Measurements from ENCODE around the gene STX4. TPM values are rescaled to one million over a fixed set of nuclear protein-coding genes. Genes with fewer than 3 reads are reported as not detected.
A peak's percentile ranks its signal among the peaks of the same experiment; 100 is the strongest.

The STX4 gene
- total RNA-seq, 4 donors from 2014 or later = 14.9 to 24.3 (median 21.4) TPM

DNA sequence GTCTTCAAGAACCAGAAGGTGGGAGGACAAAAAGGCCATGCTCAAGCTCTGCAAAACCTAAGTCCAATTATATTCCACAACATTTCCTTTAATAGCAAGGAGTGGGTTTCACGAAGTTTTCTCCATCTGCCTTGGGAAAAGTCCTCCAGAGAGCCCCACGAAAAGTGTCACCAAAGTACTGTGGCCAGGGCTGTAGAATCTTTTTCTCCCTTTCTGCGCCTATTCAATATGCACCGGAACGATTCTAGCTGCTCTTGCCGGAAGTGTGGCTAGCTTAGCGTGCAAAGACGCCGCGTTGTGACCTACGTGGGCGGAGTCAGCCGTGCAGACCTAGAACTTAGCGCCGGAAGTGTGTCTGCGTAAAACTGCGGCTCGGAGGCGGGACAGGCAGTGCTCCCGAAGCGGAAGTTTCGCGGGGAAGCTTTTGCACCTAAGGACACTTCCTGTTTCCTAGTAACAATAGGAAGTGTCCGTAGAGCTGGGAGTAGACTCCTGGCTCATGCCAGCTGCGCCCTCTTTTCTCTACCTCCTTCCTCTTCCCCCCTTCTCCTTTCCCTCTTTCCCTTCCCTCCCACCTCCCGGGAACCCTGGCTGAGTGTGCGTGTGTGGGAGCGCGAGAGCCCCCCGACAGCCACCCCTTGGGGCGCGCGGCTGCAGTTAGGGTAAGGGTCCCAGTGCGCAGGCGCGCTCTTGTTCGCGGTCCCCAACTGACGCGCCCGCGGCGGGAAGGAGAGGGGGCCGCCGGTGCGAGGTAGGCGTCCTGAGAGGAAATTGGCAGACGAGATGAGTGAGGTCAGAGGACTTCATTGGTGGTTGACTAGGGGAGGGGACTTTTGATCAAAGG lies 40.8 kb downstream of the STX4 start, which contains the start of the genes ZNF646 and ZNF668:
Gene ZNF646 (plus strand): TSS at position 453 of the 844 bp plus-strand sequence. CDS start 1,903 bp downstream, outside the sequence.
Gene ZNF668 (minus strand): TSS at position 271 of the 844 bp plus-strand sequence. CDS start 9,781 bp downstream, outside the sequence.
- TF ChIP-seq, protein P1, sequence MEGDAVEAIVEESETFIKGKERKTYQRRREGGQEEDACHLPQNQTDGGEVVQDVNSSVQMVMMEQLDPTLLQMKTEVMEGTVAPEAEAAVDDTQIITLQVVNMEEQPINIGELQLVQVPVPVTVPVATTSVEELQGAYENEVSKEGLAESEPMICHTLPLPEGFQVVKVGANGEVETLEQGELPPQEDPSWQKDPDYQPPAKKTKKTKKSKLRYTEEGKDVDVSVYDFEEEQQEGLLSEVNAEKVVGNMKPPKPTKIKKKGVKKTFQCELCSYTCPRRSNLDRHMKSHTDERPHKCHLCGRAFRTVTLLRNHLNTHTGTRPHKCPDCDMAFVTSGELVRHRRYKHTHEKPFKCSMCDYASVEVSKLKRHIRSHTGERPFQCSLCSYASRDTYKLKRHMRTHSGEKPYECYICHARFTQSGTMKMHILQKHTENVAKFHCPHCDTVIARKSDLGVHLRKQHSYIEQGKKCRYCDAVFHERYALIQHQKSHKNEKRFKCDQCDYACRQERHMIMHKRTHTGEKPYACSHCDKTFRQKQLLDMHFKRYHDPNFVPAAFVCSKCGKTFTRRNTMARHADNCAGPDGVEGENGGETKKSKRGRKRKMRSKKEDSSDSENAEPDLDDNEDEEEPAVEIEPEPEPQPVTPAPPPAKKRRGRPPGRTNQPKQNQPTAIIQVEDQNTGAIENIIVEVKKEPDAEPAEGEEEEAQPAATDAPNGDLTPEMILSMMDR (IDR thresholded peaks at IDR 0.05 in 4 of 5, conservative IDR thresholded peaks at IDR 0.05 in 1 of 5) = no peak
- peak; percentile 78 to 93 for TF ChIP-seq POLR2A (IDR thresholded peaks at IDR 0.05)
- Histone ChIP-seq H3K4me3 (peak within 1 kb of the TSS; percentile 95 to 100 (median 96)), H3K9me3 (no peaks in the 10 kb centered on the region), H3K4me1 (peaks cover 24 to 30% of the 10 kb centered on the region in 2 donors), H3K27ac (peak within 1 kb of the TSS; percentile 97 to 99 (median 99)), H3K27me3 (no peaks in the 10 kb centered on the region), H3K36me3 (peaks cover 0 to 31% of the 10 kb centered on the region in 2 donors)
- peak; percentile 98 for DNase-seq
- in situ Hi-C loops (cut with MboI; ENCODE audit: low sequenced_read_pairs in 4 of 4) (no loop called here), intact Hi-C loops (cut with DNase I; ENCODE audit: low total_unique reads) (loop anchor here (1.0 to 5.0 kb wide), 8 partner anchors 20 to 1077 kb away; partner anchors contain the start of genes FBRS, HIRIP3, HSD3B7 and INO80E)
- ATAC-seq = peak; percentile 88 to 94

DNA sequence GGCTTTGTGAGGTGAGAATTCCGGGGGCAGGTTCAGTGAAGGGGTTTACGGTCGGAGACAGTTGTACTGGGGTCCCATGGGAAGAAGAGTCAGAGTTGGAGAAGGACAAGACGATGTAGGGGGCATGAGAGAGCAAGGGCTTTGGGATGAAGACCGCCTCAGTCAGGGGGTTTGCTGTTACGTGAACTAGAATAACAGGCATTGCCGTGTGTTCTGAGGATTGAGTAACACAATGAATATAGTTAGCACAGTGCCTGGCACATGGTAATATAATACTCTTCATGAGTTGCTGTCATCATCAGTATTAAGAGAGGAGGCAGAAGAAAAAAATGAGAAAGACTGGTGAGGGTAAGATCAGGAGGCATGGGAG lies 41.4 kb downstream of the STX4 start:
- TF ChIP-seq, protein P1 (IDR thresholded peaks at IDR 0.05 in 4 of 5, conservative IDR thresholded peaks at IDR 0.05 in 1 of 5) = no peak
- TF ChIP-seq POLR2A (IDR thresholded peaks at IDR 0.05) = no peak
- H3K4me1 ChIP-seq = peaks cover 24 to 30% of the 10 kb centered on the region in 2 donors
- intact Hi-C loops (cut with DNase I; ENCODE audit: low total_unique reads) (loop anchor here (1.0 to 5.0 kb wide), 7 partner anchors 20 to 1077 kb away; partner anchors contain the start of genes HIRIP3, HSD3B7, INO80E and STX4), in situ Hi-C loops (cut with MboI; ENCODE audit: low sequenced_read_pairs in 4 of 4) (loop anchor here in 2 of 4 donors (5.0 to 25.0 kb wide), 2 partner anchors 42 to 87 kb away; partner anchors contain the start of genes HSD3B7 (in 1 of the 2) and STX4 (in 1 of the 2))
- H3K4me3 ChIP-seq = peak overlapping the region; percentile 95 to 100 (median 96)
- peak overlapping the region; percentile 97 to 99 (median 99) for H3K27ac ChIP-seq
- DNase-seq (no peak), ATAC-seq (peak in 1 of 2 donors; percentile 15)
- H3K27me3 ChIP-seq = no peaks in the 10 kb centered on the region
- H3K9me3 ChIP-seq = no peaks in the 10 kb centered on the region
- H3K36me3 ChIP-seq = peaks cover 0 to 37% of the 10 kb centered on the region in 2 donors

DNA sequence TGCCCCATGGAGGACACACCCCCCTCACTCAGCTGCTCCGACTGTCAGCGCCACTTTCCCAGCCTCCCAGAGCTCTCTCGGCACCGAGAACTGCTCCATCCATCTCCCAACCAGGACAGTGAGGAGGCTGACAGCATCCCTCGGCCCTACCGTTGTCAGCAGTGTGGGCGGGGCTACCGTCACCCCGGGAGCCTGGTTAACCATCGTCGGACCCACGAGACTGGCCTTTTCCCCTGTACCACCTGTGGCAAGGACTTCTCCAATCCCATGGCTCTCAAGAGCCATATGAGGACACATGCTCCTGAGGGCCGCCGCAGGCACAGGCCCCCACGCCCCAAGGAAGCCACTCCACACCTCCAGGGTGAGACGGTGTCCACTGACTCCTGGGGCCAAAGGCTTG lies 43.0 kb downstream of the STX4 start:
- no peak for ATAC-seq

DNA sequence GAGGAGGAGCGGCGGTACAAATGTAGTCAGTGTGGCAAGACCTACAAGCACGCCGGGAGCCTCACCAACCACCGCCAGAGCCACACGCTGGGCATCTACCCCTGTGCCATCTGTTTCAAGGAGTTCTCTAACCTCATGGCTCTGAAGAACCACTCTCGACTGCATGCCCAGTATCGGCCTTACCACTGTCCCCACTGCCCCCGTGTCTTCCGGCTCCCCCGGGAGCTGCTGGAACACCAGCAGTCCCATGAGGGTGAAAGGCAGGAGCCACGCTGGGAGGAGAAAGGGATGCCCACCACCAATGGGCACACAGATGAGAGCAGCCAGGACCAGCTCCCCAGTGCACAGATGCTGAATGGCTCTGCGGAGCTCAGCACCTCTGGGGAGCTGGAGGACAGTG lies 43.7 kb downstream of the STX4 start:
- in situ Hi-C loops (cut with MboI; ENCODE audit: low sequenced_read_pairs in 4 of 4) (loop anchor here in 2 of 4 donors (5.0 to 25.0 kb wide), 2 partner anchors 45 to 90 kb away; partner anchors contain the start of genes HSD3B7 (in 1 of the 2) and STX4 (in 1 of the 2)), intact Hi-C loops (cut with DNase I; ENCODE audit: low total_unique reads) (no loop called here)
- Histone ChIP-seq H3K27me3 (no peaks in the 10 kb centered on the region), H3K4me3 (no peak overlapping the region), H3K4me1 (peaks cover 20% of the 10 kb centered on the region in 2 donors), H3K27ac (no peak overlapping the region), H3K36me3 (peaks cover 0 to 55% of the 10 kb centered on the region in 2 donors), H3K9me3 (no peaks in the 10 kb centered on the region)
- TF ChIP-seq, protein P1 (IDR thresholded peaks at IDR 0.05 in 4 of 5, conservative IDR thresholded peaks at IDR 0.05 in 1 of 5) = no peak
- TF ChIP-seq POLR2A (IDR thresholded peaks at IDR 0.05) = no peak
- ATAC-seq (no peak), DNase-seq (no peak)

More for the DNA sequence above, 43.0 kb downstream of the STX4 start:
- H3K36me3 ChIP-seq = peaks cover 0 to 52% of the 10 kb centered on the region in 2 donors
- no peak for TF ChIP-seq POLR2A (IDR thresholded peaks at IDR 0.05)
- TF ChIP-seq, protein P1 (IDR thresholded peaks at IDR 0.05 in 4 of 5, conservative IDR thresholded peaks at IDR 0.05 in 1 of 5) = no peak
- H3K4me3 ChIP-seq = no peak overlapping the region
- no peaks in the 10 kb centered on the region for H3K27me3 ChIP-seq
- intact Hi-C loops (cut with DNase I; ENCODE audit: low total_unique reads) = no loop called here
- no peaks in the 10 kb centered on the region for H3K9me3 ChIP-seq
- no peak overlapping the region for H3K27ac ChIP-seq
- DNase-seq = no peak
- in situ Hi-C loops (cut with MboI; ENCODE audit: low sequenced_read_pairs in 4 of 4) = loop anchor here in 2 of 4 donors (5.0 to 25.0 kb wide), 2 partner anchors 44 to 89 kb away; partner anchors contain the start of genes HSD3B7 (in 1 of the 2) and STX4 (in 1 of the 2)
- H3K4me1 ChIP-seq = peaks cover 24 to 27% of the 10 kb centered on the region in 2 donors
